GM23338 (cell line): Measurements from ENCODE around the gene G6PC3. TPM values are rescaled to one million over a fixed set of nuclear protein-coding genes. Genes with fewer than 3 reads are reported as not detected.

Experiments used
- ATAC-seq: fragments of 200-7000 bp; cut with Tn5 transposase; 3 replicates; pipeline ENCODE4 v1.9.1; 2020
- DNase-seq: peaks from one replicate; pipeline ENCODE4 v3.0.0-alpha.2; 2015; ENCODE audit warnings: low spot score
- H2AFZ ChIP-seq: fragments of 200-600 bp; sonication (generic); 2 replicates; pipeline ENCODE4 v1.8.0; 2016; ENCODE audit warnings: antibody characterized with exemption, mild to moderate bottlenecking, moderate library complexity
- H3F3A ChIP-seq: fragments of 200-600 bp; sonication (generic); replicated peaks from 2 replicates; pipeline ENCODE4 v1.8.0; 2017; ENCODE audit warnings: antibody characterized with exemption, mixed run types, low read depth
- H3K27ac ChIP-seq: fragments of 200-600 bp; sonication (generic); 2 replicates; pipeline ENCODE4 v1.6.1; 2016; ENCODE audit warnings: low read depth
- H3K27me3 ChIP-seq: fragments of 200-600 bp; sonication (generic); 2 replicates; pipeline ENCODE4 v1.8.0; 2016; ENCODE audit warnings: mild to moderate bottlenecking, mixed run types, moderate library complexity; ENCODE audit not compliant: insufficient read depth
- H3K36me3 ChIP-seq: fragments of 200-600 bp; sonication (generic); 2 replicates; pipeline ENCODE4 v1.8.0; 2016; ENCODE audit warnings: mild to moderate bottlenecking; ENCODE audit not compliant: insufficient read depth
- H3K4me1 ChIP-seq: fragments of 200-600 bp; sonication (generic); 2 replicates; pipeline ENCODE4 v1.8.0; 2016; ENCODE audit warnings: mild to moderate bottlenecking, moderate library complexity; ENCODE audit not compliant: insufficient read depth
- H3K4me2 ChIP-seq: fragments of 200-600 bp; sonication (generic); 2 replicates; pipeline ENCODE4 v1.7.1; 2017; ENCODE audit warnings: mixed run types
- H3K4me3 ChIP-seq: fragments of 200-600 bp; sonication (generic); 2 replicates; pipeline ENCODE4 v1.6.1; 2016; ENCODE audit warnings: mixed run types
- H3K79me2 ChIP-seq: fragments of 200-600 bp; sonication (generic); replicated peaks from 2 replicates; pipeline ENCODE4 v1.8.0; 2017; ENCODE audit warnings: mild to moderate bottlenecking; ENCODE audit not compliant: insufficient read depth
- H3K9me2 ChIP-seq: fragments of 200-600 bp; sonication (generic); 2 replicates; pipeline ENCODE4 v1.8.0; 2017; ENCODE audit not compliant: insufficient read depth
- H4K20me1 ChIP-seq: fragments of 200-600 bp; sonication (generic); replicated peaks from 2 replicates; pipeline ENCODE4 v1.8.0; 2017; ENCODE audit warnings: mild to moderate bottlenecking; ENCODE audit not compliant: insufficient read depth
- H3K27ac Mint-ChIP-seq: 2 replicates; pipeline ENCODE4 v1.8.0; 2020; ENCODE audit warnings: inconsistent platforms, mild to moderate bottlenecking, moderate library complexity, mixed read lengths
- H3K27me3 Mint-ChIP-seq: 3 replicates; pipeline ENCODE4 v1.8.0; 2022; ENCODE audit warnings: low read depth, mild to moderate bottlenecking, moderate library complexity, mixed read lengths, inconsistent platforms; ENCODE audit not compliant: insufficient read depth, poor library complexity
- H3K36me3 Mint-ChIP-seq: 3 replicates; pipeline ENCODE4 v1.8.0; 2021; ENCODE audit warnings: low read depth, mild to moderate bottlenecking, inconsistent platforms, moderate library complexity, mixed read lengths
- H3K4me1 Mint-ChIP-seq: 3 replicates; pipeline ENCODE4 v1.8.0; 2020; ENCODE audit warnings: mild to moderate bottlenecking, inconsistent platforms, mixed read lengths
- H3K4me3 Mint-ChIP-seq: 3 replicates; pipeline ENCODE4 v1.8.0; 2021; ENCODE audit warnings: moderate library complexity, mild to moderate bottlenecking, inconsistent platforms, mixed read lengths
- H3K9me3 Mint-ChIP-seq: 3 replicates; pipeline ENCODE4 v1.8.0; 2020; ENCODE audit warnings: moderate library complexity, mild to moderate bottlenecking, inconsistent platforms, mixed read lengths
- ZNF114 ChIP-seq: fragments of 250-450 bp; sonication (Bioruptor Pico); IDR thresholded peaks from 2 replicates; pipeline ENCODE4 v1.5.0; 2020; ENCODE audit warnings: mild to moderate bottlenecking, moderate library complexity
- ZNF462 ChIP-seq: fragments of 250-450 bp; sonication (Bioruptor Pico); IDR thresholded peaks from 2 replicates; pipeline ENCODE4 v1.5.0; 2020; ENCODE audit warnings: mild to moderate bottlenecking, moderate library complexity
- polyA plus RNA-seq: library from polyadenylated mRNA; unstranded; fragments of >200 nt; fragmentation: Nextera tagmentation; extraction: Ambion mirVana; gene quantifications from 2 replicates; pipeline ENCODE4 v1.2.1, GENCODE V29; 2016
- total RNA-seq: library from RNA; depleted of rRNA; stranded (reverse); fragments of >200 nt; shearing (Covaris generic); gene quantifications from 2 replicates; pipeline ENCODE4 v1.2.3, GENCODE V29; 2014

G6PC3 gene
- total and polyA plus RNA-seq, 2 experiments from 2014 or later: 112 to 143 TPM

DNA sequence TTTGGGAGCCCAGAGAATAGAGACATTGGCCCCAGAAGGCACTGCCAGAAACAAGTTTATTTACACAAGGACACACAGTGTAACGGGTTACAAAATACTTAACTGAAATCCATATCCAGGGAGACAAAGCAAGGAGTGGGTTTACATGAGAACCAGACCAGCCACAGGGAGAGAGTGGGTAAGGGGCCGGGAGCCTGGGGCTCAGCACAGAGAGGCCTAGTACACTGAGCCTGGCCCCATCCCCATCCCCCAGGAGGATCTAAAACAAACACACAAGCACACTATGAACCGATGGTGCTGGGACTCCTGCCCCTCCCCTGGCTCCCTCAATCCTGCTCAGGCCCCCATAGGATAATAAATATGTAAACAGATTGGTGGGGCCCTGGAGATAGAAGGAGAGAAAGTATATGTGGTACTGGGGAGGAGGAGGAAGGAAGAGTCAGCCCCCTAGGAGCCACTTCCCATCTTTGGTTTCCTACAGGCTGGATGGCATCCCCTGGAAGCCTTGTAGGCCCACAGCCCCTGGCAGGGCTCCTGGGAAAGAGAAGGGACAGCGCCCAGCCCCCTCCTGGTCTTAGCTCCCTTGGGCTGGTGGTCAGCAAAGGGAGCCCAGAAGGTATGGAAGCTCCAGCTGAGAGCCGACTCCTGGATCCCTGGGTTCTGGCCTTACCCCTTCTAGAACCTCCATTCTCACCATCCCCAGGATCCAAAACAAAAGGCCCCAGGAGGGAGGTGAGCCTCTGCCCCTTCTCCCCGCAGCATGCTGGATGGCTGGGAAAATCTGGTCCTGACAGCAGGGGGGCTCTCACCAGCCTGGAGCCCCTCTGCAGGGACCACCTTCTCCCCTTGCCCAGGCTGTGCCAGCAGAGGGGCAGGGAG is 6.4 kb downstream of the G6PC3 start:
- no peak for DNase-seq
- H3K27me3 ChIP-seq: no peaks in the 10 kb centered on the region
- H3K36me3 ChIP-seq: peaks cover 9% of the 10 kb centered on the region; the same call in 1 of the 2 replicates
- H3K9me3 Mint-ChIP-seq: no peaks in the 10 kb centered on the region; the same call in 1 of the 3 replicates
- no peaks in the 10 kb centered on the region for H3K9me2 ChIP-seq
- no peak overlapping the region for H3K4me2 ChIP-seq
- ATAC-seq: no peak
- peaks cover 3% of the 10 kb centered on the region; the same call in 1 of the 2 replicates for H3K4me1 ChIP-seq
- H4K20me1 ChIP-seq: no peaks in the 10 kb centered on the region; the same call in 1 of the 2 replicates
- no peak for TF ChIP-seq ZNF462 (CRISPR knock-in tag)
- no peak overlapping the region for H3K27ac Mint-ChIP-seq
- H3K4me3 Mint-ChIP-seq: no peak overlapping the region
- peaks cover 71% of the 10 kb centered on the region for H3K36me3 Mint-ChIP-seq
- H3K27me3 Mint-ChIP-seq: peaks cover 11% of the 10 kb centered on the region
- peaks cover 12% of the 10 kb centered on the region for H3K79me2 ChIP-seq
- H3K4me1 Mint-ChIP-seq: peaks cover 18% of the 10 kb centered on the region
- no peaks in the 10 kb centered on the region for H3F3A ChIP-seq
- 0 out of 2 replicates have a peak overlapping the region, but pooled peaks have one; percentile 69 for H3K27ac ChIP-seq
- no peak overlapping the region for H2AFZ ChIP-seq
- no peak overlapping the region for H3K4me3 ChIP-seq

- H3K27me3 ChIP-seq: no peaks in the 10 kb centered on the region
- DNase-seq (no peak), ATAC-seq (no peak)
- no peaks in the 10 kb centered on the region; the same call in 1 of the 2 replicates for H4K20me1 ChIP-seq
- H3K4me1 ChIP-seq: no peaks in the 10 kb centered on the region
- H3K27ac ChIP-seq: no peak overlapping the region
- Mint-ChIP-seq H3K36me3 (peaks cover 75% of the 10 kb centered on the region), H3K27me3 (peaks cover 11% of the 10 kb centered on the region), H3K4me1 (peaks cover 18% of the 10 kb centered on the region), H3K4me3 (no peak overlapping the region), H3K9me3 (no peaks in the 10 kb centered on the region; the same call in 1 of the 3 replicates), H3K27ac (peak overlapping the region; percentile 70; the same call in 1 of the 2 replicates)
- no peak overlapping the region for H3K4me2 ChIP-seq
- H3K9me2 ChIP-seq: no peaks in the 10 kb centered on the region
- peaks cover 9% of the 10 kb centered on the region; the same call in 1 of the 2 replicates for H3K36me3 ChIP-seq
- no peak overlapping the region for H3K4me3 ChIP-seq
- no peaks in the 10 kb centered on the region for H3F3A ChIP-seq
- peaks cover 6% of the 10 kb centered on the region for H3K79me2 ChIP-seq
- no peak overlapping the region for H2AFZ ChIP-seq
- TF ChIP-seq ZNF114 (CRISPR knock-in tag) (no peak), ZNF462 (CRISPR knock-in tag) (no peak)
Observed at GRCh38 chr17:44077595-44077909, 7.0 kb downstream of the G6PC3 start.
